KMS-11 (cell line): ENCODE measurements around the gene TRIOBP.

Experiments
- H2AFZ ChIP-seq: fragments of 200-600 bp; sonication (generic); 2 replicates; pipeline ENCODE4 v1.6.1; 2016; ENCODE audit warnings: antibody characterized with exemption, mixed run types, low read depth
- H3K27ac ChIP-seq: fragments of 200-600 bp; sonication (generic); 2 replicates; pipeline ENCODE4 v1.6.1; 2016; ENCODE audit warnings: mild to moderate bottlenecking, mixed run types
- H3K27me3 ChIP-seq: fragments of 200-600 bp; sonication (generic); 2 replicates; pipeline ENCODE4 v1.6.1; 2017; ENCODE audit warnings: mild to moderate bottlenecking, low read depth, mixed run types, moderate library complexity; ENCODE audit not compliant: insufficient read depth
- H3K36me3 ChIP-seq: fragments of 200-600 bp; sonication (generic); 2 replicates; pipeline ENCODE4 v1.6.1; 2017; ENCODE audit warnings: mild to moderate bottlenecking, mixed run types; ENCODE audit not compliant: insufficient read depth
- H3K4me1 ChIP-seq: fragments of 200-600 bp; sonication (generic); 2 replicates; pipeline ENCODE4 v1.6.1; 2016; ENCODE audit warnings: mild to moderate bottlenecking, low read depth, mixed run types; ENCODE audit not compliant: poor library complexity, severe bottlenecking
- H3K4me2 ChIP-seq: fragments of 200-600 bp; sonication (generic); 2 replicates; pipeline ENCODE4 v1.7.0; 2016; ENCODE audit warnings: mild to moderate bottlenecking, mixed run types
- H3K4me3 ChIP-seq: fragments of 200-600 bp; sonication (generic); IDR thresholded peaks from 2 replicates; pipeline ENCODE4 v1.6.1; 2017; ENCODE audit warnings: low read depth, low read length, mixed read lengths; ENCODE audit not compliant: insufficient read depth
- H3K79me2 ChIP-seq: fragments of 200-600 bp; sonication (generic); 2 replicates; pipeline ENCODE4 v1.6.1; 2016; ENCODE audit warnings: low read depth, mixed run types; ENCODE audit not compliant: insufficient read depth
- H3K9ac ChIP-seq: fragments of 200-600 bp; sonication (generic); 2 replicates; pipeline ENCODE4 v1.6.1; 2016; ENCODE audit warnings: mild to moderate bottlenecking, mixed run types
- H4K20me1 ChIP-seq: fragments of 200-600 bp; sonication (generic); 2 replicates; pipeline ENCODE4 v1.6.1; 2016; ENCODE audit warnings: mild to moderate bottlenecking, mixed run types; ENCODE audit not compliant: insufficient read depth
- CTCF ChIP-seq: fragments of 200-600 bp; sonication (generic); conservative IDR thresholded peaks from 2 replicates; pipeline ENCODE4 v1.6.1; 2017; ENCODE audit warnings: low read depth, mild to moderate bottlenecking, antibody characterized with exemption, low read length, moderate library complexity, mixed read lengths

TRIOBP gene

GRCh38 chr22:37665487-37665886 lies 31.4 kb upstream of the TRIOBP start:
- H3K27ac ChIP-seq, result no peak overlapping the region
- no peaks in the 10 kb centered on the region for H3K27me3 ChIP-seq
- H4K20me1 ChIP-seq, result peaks cover 4% of the 10 kb centered on the region
- no peak for TF ChIP-seq CTCF
- H3K9ac ChIP-seq, result no peak overlapping the region
- H3K36me3 ChIP-seq, result no peaks in the 10 kb centered on the region
- H3K4me1 ChIP-seq, result peaks cover 4% of the 10 kb centered on the region
- H3K79me2 ChIP-seq, result peaks cover 34% of the 10 kb centered on the region; the same call in 1 of the 2 replicates
- no peak overlapping the region for H3K4me3 ChIP-seq
- H3K4me2 ChIP-seq, result no peak overlapping the region
- H2AFZ ChIP-seq, result no peak overlapping the region

- H3K4me3 ChIP-seq, result no peak overlapping the region
- no peaks in the 10 kb centered on the region for H4K20me1 ChIP-seq
- no peak for TF ChIP-seq CTCF
- no peaks in the 10 kb centered on the region for H3K27me3 ChIP-seq
- H2AFZ ChIP-seq, result no peak overlapping the region
- H3K9ac ChIP-seq, result no peak overlapping the region
- H3K79me2 ChIP-seq, result peaks cover under 1% of the 10 kb centered on the region; the same call in 1 of the 2 replicates
- H3K4me1 ChIP-seq, result peaks cover 10% of the 10 kb centered on the region
- H3K27ac ChIP-seq, result no peak overlapping the region
- no peak overlapping the region for H3K4me2 ChIP-seq
- no peaks in the 10 kb centered on the region for H3K36me3 ChIP-seq
Observed at GRCh38 chr22:37669586-37669985, 27.3 kb upstream of the TRIOBP start.

- H3K27me3 ChIP-seq, result no peaks in the 10 kb centered on the region
- no peak overlapping the region for H3K4me3 ChIP-seq
- TF ChIP-seq CTCF, result no peak
- H3K79me2 ChIP-seq, result peaks cover 8% of the 10 kb centered on the region; the same call in 1 of the 2 replicates
- peaks cover 18% of the 10 kb centered on the region for H3K4me1 ChIP-seq
- no peaks in the 10 kb centered on the region for H3K36me3 ChIP-seq
- H4K20me1 ChIP-seq, result no peaks in the 10 kb centered on the region
- no peak overlapping the region for H3K4me2 ChIP-seq
- no peak overlapping the region for H3K27ac ChIP-seq
- no peak overlapping the region for H2AFZ ChIP-seq
- H3K9ac ChIP-seq, result no peak overlapping the region
Observed at GRCh38 chr22:37672206-37672919, 24.5 kb upstream of the TRIOBP start.

GRCh38 chr22:37672920-37673455 lies 23.9 kb upstream of the TRIOBP start:
- Histone ChIP-seq H3K27me3 (no peaks in the 10 kb centered on the region), H4K20me1 (no peaks in the 10 kb centered on the region), H3K9ac (no peak overlapping the region), H3K4me3 (no peak overlapping the region), H3K36me3 (no peaks in the 10 kb centered on the region), H2AFZ (no peak overlapping the region), H3K79me2 (peaks cover 8% of the 10 kb centered on the region; the same call in 1 of the 2 replicates), H3K27ac (no peak overlapping the region), H3K4me1 (peaks cover 24% of the 10 kb centered on the region), H3K4me2 (no peak overlapping the region)
- no peak for TF ChIP-seq CTCF
